ENCODE measurements around the gene GAA. TPM values are rescaled to one million over a fixed set of nuclear protein-coding genes. Genes with fewer than 3 reads are reported as not detected.

GAA gene
- total RNA-seq, 1 donor from 2014 or later: 61.4 TPM

Small RNA genes within 50 kb of the gene (microRNA-seq; reads per million reads assigned to microRNA genes)
- gene MIR1268B (ENCODE audit: borderline number of aligned reads): not detected

Other genes starting within 250 kb of the GAA start
- gene TBC1D16, start 65.7 kb upstream of the GAA start, total RNA-seq: 111 TPM
- gene CCDC40, start 64.9 kb upstream of the GAA start, total RNA-seq: 7.9 TPM
- gene EIF4A3, start 45.5 kb downstream of the GAA start, total RNA-seq: 92.0 TPM
- not detected for gene CARD14, start 68.4 kb downstream of the GAA start, total RNA-seq
- 44.7 TPM for gene SGSH, start 118.8 kb downstream of the GAA start, total RNA-seq
- 13.2 TPM for gene SLC26A11, start 118.8 kb downstream of the GAA start, total RNA-seq
- gene RNF213, start 159.3 kb downstream of the GAA start, total RNA-seq: 168 TPM